GM12891 (cell line): ENCODE data around the gene MEI4.

Experiments
- POLR2A ChIP-seq: IDR thresholded peaks from 2 replicates; pipeline ENCODE4 v1.6.1; 2011; ENCODE audit warnings: low read depth, low read length, control low read depth
- SPI1 ChIP-seq: IDR thresholded peaks from 2 replicates; pipeline ENCODE4 v1.6.1; 2011; ENCODE audit warnings: low read depth, low read length, control low read depth
- TAF1 ChIP-seq: IDR thresholded peaks from 2 replicates; pipeline ENCODE4 v1.6.1; 2011; ENCODE audit warnings: low read depth, low read length, control low read depth

- TF ChIP-seq POLR2A: no peak
- TF ChIP-seq TAF1: no peak
- TF ChIP-seq SPI1: no peak
Measured at GRCh38 chr6:77650098-77650663, 2.7 kb upstream of the MEI4 start.
